Measurements from ENCODE around the gene PTPDC1. TPM values are rescaled to one million over a fixed set of nuclear protein-coding genes. Genes with fewer than 3 reads are reported as not detected.

PTPDC1 gene
- total RNA-seq, 2 experiments from 2014 or later, result 3.6 to 7.0 TPM

GRCh38 chr9:94140791-94141790 lies 56.8 kb downstream of the PTPDC1 start:
- Histone ChIP-seq H3K79me2 (ENCODE audit: insufficient read depth, low read depth, low read length) (no peaks in the 10 kb centered on the region), H3K4me3 (ENCODE audit: low read depth, low read length, poor library complexity, severe bottlenecking) (no peak overlapping the region), H3K9me2 (ENCODE audit: insufficient read depth, low read length) (no peaks in the 10 kb centered on the region), H3K4me1 (ENCODE audit: insufficient read depth, low read length, poor library complexity, severe bottlenecking) (peaks cover 6% of the 10 kb centered on the region), H4K20me1 (ENCODE audit: insufficient read depth, low read length) (no peaks in the 10 kb centered on the region), H3K36me3 (ENCODE audit: insufficient read depth, low read length) (no peaks in the 10 kb centered on the region), H2AFZ (ENCODE audit: low read length) (no peak overlapping the region), H3K27ac (ENCODE audit: low read depth, low read length, poor library complexity, severe bottlenecking) (no peak overlapping the region), H3K4me2 (ENCODE audit: low read length) (no peak overlapping the region), H3K9me3 (ENCODE audit: low read length) (no peaks in the 10 kb centered on the region)
- ChIA-PET CTCF (ENCODE audit: unreplicated experiment) (no interaction called here), POLR2A (no interaction called here)
- DNase-seq (ENCODE audit: low spot score), result no peak
- no TSS peak for BruUV-seq (replicated peaks)
- intact Hi-C loops (cut with micrococcal nuclease; ENCODE audit: unreplicated experiment), result loop anchor here (10.0 kb wide), 1 partner anchor 74 kb away; no protein-coding TSS in a partner anchor
- TF ChIP-seq CTCF (conservative IDR thresholded peaks at IDR 0.05; ENCODE audit: low read length), result no peak
- TF ChIP-seq EZH2phosphoT487 (IDR thresholded peaks at IDR 0.05; ENCODE audit: borderline replicate concordance, low read depth, low read length), result no peak

- Histone ChIP-seq H3K79me2 (ENCODE audit: insufficient read depth, low read depth, low read length) (no peaks in the 10 kb centered on the region), H3K36me3 (ENCODE audit: insufficient read depth, low read length) (no peaks in the 10 kb centered on the region), H3K9me3 (ENCODE audit: low read length) (no peaks in the 10 kb centered on the region), H3K9me2 (ENCODE audit: insufficient read depth, low read length) (no peaks in the 10 kb centered on the region), H4K20me1 (ENCODE audit: insufficient read depth, low read length) (no peaks in the 10 kb centered on the region), H2AFZ (ENCODE audit: low read length) (no peak overlapping the region), H3K4me1 (ENCODE audit: insufficient read depth, low read length, poor library complexity, severe bottlenecking) (peaks cover 6% of the 10 kb centered on the region), H3K27ac (ENCODE audit: low read depth, low read length, poor library complexity, severe bottlenecking) (no peak overlapping the region), H3K4me2 (ENCODE audit: low read length) (no peak overlapping the region), H3K4me3 (ENCODE audit: low read depth, low read length, poor library complexity, severe bottlenecking) (no peak overlapping the region)
- intact Hi-C loops (cut with micrococcal nuclease; ENCODE audit: unreplicated experiment), result loop anchor here (10.0 kb wide), 1 partner anchor 72 kb away; no protein-coding TSS in a partner anchor
- no TSS peak for BruUV-seq (replicated peaks)
- TF ChIP-seq EZH2phosphoT487 (IDR thresholded peaks at IDR 0.05; ENCODE audit: borderline replicate concordance, low read depth, low read length) (no peak), CTCF (conservative IDR thresholded peaks at IDR 0.05; ENCODE audit: low read length) (no peak)
- POLR2A ChIA-PET, result no interaction called here
- no peak for DNase-seq (ENCODE audit: low spot score)
- CTCF ChIA-PET (ENCODE audit: unreplicated experiment), result no interaction called here
Measured at GRCh38 chr9:94142353-94142752, 58.1 kb downstream of the PTPDC1 start.

GRCh38 chr9:94144394-94144793 lies 60.1 kb downstream of the PTPDC1 start:
- no peaks in the 10 kb centered on the region for H4K20me1 ChIP-seq (ENCODE audit: insufficient read depth, low read length)
- no peak overlapping the region for H3K27ac ChIP-seq (ENCODE audit: low read depth, low read length, poor library complexity, severe bottlenecking)
- BruUV-seq (replicated peaks), result no TSS peak
- no peak overlapping the region for H3K4me3 ChIP-seq (ENCODE audit: low read depth, low read length, poor library complexity, severe bottlenecking)
- intact Hi-C loops (cut with micrococcal nuclease; ENCODE audit: unreplicated experiment), result loop anchor here (10.0 kb wide), 1 partner anchor 70 kb away; no protein-coding TSS in a partner anchor
- DNase-seq (ENCODE audit: low spot score), result no peak
- H3K36me3 ChIP-seq (ENCODE audit: insufficient read depth, low read length), result no peaks in the 10 kb centered on the region
- no peak overlapping the region for H3K4me2 ChIP-seq (ENCODE audit: low read length)
- H3K4me1 ChIP-seq (ENCODE audit: insufficient read depth, low read length, poor library complexity, severe bottlenecking), result peaks cover 17% of the 10 kb centered on the region
- H3K79me2 ChIP-seq (ENCODE audit: insufficient read depth, low read depth, low read length), result no peaks in the 10 kb centered on the region
- CTCF ChIA-PET (ENCODE audit: unreplicated experiment), result no interaction called here
- no peaks in the 10 kb centered on the region for H3K9me3 ChIP-seq (ENCODE audit: low read length)
- H2AFZ ChIP-seq (ENCODE audit: low read length), result no peak overlapping the region
- no peaks in the 10 kb centered on the region for H3K9me2 ChIP-seq (ENCODE audit: insufficient read depth, low read length)
- POLR2A ChIA-PET, result interaction anchor here (0.6 kb wide), 1 partner anchor 29 kb away, joined by 3 read pairs; no protein-coding TSS in a partner anchor
- TF ChIP-seq CTCF (conservative IDR thresholded peaks at IDR 0.05; ENCODE audit: low read length) (no peak), EZH2phosphoT487 (IDR thresholded peaks at IDR 0.05; ENCODE audit: borderline replicate concordance, low read depth, low read length) (no peak)

Measured in OCI-LY7 (cell line).